Mucosa of rectum (tissue), 2 donors: ENCODE results near the gene OPRD1.
A peak's percentile ranks its signal among the peaks of the same experiment; 100 is the strongest.

Experiments used
- H3K27ac ChIP-seq, 2 donors: one replicate each; pipeline ENCODE4 v1.7.0; 2013; ENCODE audit warnings: inconsistent platforms in 2 of 2, low read depth in 2 of 2, low read length in 2 of 2
- H3K27me3 ChIP-seq, 2 donors: one replicate each; pipeline ENCODE4 v1.7.0; 2013; ENCODE audit warnings: low read length in 2 of 2; ENCODE audit not compliant: control insufficient read depth in 2 of 2, insufficient read depth in 2 of 2
- H3K36me3 ChIP-seq, 2 donors: one replicate each; pipeline ENCODE4 v1.7.0; 2013; ENCODE audit warnings: low read length in 2 of 2; ENCODE audit not compliant: control insufficient read depth in 2 of 2, insufficient read depth in 2 of 2
- H3K4me1 ChIP-seq, 2 donors: one replicate each; pipeline ENCODE4 v1.7.0; 2013; ENCODE audit warnings: low read length in 2 of 2, mild to moderate bottlenecking in 1 of 2; ENCODE audit not compliant: control insufficient read depth in 2 of 2, insufficient read depth in 2 of 2
- H3K4me3 ChIP-seq, 2 donors: one replicate each; pipeline ENCODE4 v1.7.0; 2013; ENCODE audit warnings: low read length in 2 of 2
- H3K9ac ChIP-seq, 2 donors: one replicate each; pipeline ENCODE4 v1.7.0; 2013; ENCODE audit warnings: low read length in 2 of 2, low read depth in 1 of 2, mild to moderate bottlenecking in 1 of 2
- H3K9me3 ChIP-seq, 2 donors: one replicate each; pipeline ENCODE4 v1.7.0; 2013; ENCODE audit warnings: low read length in 2 of 2; ENCODE audit not compliant: control insufficient read depth in 2 of 2
- donor health status: healthy.
- donor health status: Normal muscosa, but diverticular disease.

The OPRD1 gene

DNA sequence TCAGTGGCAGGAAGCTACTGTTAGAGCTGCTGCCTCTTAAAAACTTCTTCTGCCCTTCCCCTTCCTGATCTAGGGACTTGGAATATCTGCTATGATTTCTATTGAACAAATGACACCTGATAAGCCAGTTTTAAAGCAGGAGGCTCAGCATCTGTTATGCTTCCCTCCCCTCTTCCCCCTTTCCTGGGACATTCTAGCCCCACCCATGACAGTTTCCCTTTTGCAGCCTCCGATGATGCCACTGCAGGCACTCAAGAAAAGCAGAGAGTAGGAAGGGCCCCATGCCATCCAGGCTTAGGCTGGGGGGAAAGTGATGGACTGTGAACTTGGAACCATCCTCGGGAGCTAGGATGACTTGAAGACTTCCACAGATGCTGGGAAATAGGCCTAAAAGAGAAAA, 87.3 kb downstream of the OPRD1 start:
- no peak overlapping the region for H3K27ac ChIP-seq
- peaks cover 2 to 7% of the 10 kb centered on the region in 2 donors for H3K4me1 ChIP-seq
- H3K4me3 ChIP-seq: no peak overlapping the region

DNA sequence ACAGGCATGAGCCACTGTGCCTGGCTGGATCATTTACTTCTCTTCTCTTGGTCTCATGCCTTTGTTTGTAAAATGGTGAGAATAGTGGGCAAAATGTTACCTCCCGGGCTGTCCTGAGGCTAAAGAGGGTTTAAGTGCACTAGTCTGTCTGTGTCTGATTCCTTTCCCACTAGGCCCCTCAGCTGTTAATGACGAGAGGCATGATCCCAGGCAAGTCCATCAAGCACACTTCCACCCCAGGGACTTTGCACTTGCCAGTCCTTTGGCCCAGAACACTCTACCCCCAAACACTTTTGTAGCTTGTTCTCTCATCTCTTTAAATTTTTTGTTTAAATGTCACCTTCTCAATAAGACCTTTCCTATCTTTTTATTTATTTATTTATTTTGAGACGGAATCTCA, 88.6 kb downstream of the OPRD1 start:
- Histone ChIP-seq H3K27ac (no peak overlapping the region), H3K4me1 (peaks cover 2 to 7% of the 10 kb centered on the region in 2 donors), H3K9me3 (no peaks in the 10 kb centered on the region), H3K27me3 (no peaks in the 10 kb centered on the region), H3K9ac (no peak overlapping the region), H3K4me3 (no peak overlapping the region), H3K36me3 (no peaks in the 10 kb centered on the region)

More for the DNA sequence above, 87.3 kb downstream of the OPRD1 start:
- H3K36me3 ChIP-seq: no peaks in the 10 kb centered on the region
- no peaks in the 10 kb centered on the region for H3K27me3 ChIP-seq
- H3K9ac ChIP-seq: no peak overlapping the region
- H3K9me3 ChIP-seq: no peaks in the 10 kb centered on the region

- H3K27me3 ChIP-seq: no peaks in the 10 kb centered on the region
Measured at GRCh38 chr1:28902738-28903137, 90.8 kb downstream of the OPRD1 start.

DNA sequence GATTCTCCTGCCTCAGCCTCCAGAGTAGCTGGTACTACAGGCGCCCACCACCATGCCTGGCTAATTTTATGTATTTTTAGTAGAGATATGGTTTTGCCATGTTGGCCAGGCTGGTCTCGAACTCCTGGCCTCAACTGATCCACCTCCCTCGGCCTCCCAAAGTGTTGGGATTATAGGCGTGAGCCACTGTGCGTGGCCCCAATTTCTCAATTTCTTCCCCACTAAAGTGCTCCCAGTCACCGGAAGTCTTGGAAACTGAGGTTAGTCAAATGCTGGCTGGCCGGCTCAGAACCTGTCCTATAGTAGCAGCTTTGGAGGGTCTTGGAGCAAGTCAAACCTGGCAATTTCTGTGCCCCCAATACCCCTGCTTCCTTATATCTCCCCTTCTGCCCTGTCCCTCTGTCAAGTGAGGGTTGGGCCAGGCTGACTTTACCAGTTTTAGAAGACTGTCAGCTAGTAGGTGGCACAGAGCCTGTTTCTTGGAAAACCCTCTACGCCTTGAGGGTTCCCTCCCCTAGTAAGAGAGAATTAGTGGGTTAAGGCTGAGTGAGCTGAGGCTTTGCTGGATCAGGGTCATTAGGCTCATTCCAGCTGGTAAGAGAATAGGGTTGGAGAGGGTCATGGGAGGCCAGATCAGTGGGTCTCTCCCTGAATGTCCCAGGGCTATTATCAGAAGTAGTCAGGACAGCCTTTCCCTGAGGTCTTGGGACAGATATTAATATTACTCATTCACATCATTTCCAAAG, 94.1 kb downstream of the OPRD1 start:
- no peaks in the 10 kb centered on the region for H3K4me1 ChIP-seq
- H3K4me3 ChIP-seq: no peak overlapping the region
- H3K9ac ChIP-seq: no peak overlapping the region
- H3K36me3 ChIP-seq: no peaks in the 10 kb centered on the region
- H3K27ac ChIP-seq: no peak overlapping the region
- no peaks in the 10 kb centered on the region for H3K27me3 ChIP-seq
- H3K9me3 ChIP-seq: no peaks in the 10 kb centered on the region

More at GRCh38 chr1:28902738-28903137, 90.8 kb downstream of the OPRD1 start:
- Histone ChIP-seq H3K27ac (no peak overlapping the region), H3K36me3 (no peaks in the 10 kb centered on the region), H3K4me1 (peaks cover 2 to 7% of the 10 kb centered on the region in 2 donors), H3K9ac (no peak overlapping the region), H3K9me3 (no peaks in the 10 kb centered on the region), H3K4me3 (no peak overlapping the region)

DNA sequence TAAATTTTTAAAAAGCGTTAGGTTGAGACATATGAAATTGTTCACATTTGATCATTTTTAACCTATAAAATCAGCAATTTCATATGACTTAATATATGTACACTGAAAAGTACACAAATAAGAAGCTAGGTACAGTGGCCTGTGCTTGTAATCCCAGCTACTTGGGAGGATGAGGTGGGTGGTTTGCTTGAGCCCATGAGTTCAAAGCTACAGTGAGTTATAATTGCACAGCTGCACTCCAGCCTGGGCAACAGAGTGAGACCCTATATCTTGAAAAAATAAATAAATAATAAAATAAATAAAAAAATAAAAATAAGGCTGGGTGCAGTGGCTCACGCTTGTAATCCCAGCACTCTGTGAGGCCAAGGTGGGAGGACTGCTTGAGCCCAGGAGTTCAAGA, 97.2 kb downstream of the OPRD1 start:
- no peak overlapping the region for H3K4me3 ChIP-seq
- no peak overlapping the region for H3K9ac ChIP-seq
- no peaks in the 10 kb centered on the region for H3K9me3 ChIP-seq
- H3K36me3 ChIP-seq: peaks cover 0 to 2% of the 10 kb centered on the region in 2 donors
- peaks cover 4 to 5% of the 10 kb centered on the region in 2 donors for H3K4me1 ChIP-seq
- no peak overlapping the region for H3K27ac ChIP-seq
- H3K27me3 ChIP-seq: no peaks in the 10 kb centered on the region

- Histone ChIP-seq H3K27me3 (no peaks in the 10 kb centered on the region), H3K9me3 (no peaks in the 10 kb centered on the region), H3K27ac (no peak overlapping the region), H3K4me3 (no peak overlapping the region), H3K4me1 (peaks cover 8 to 11% of the 10 kb centered on the region in 2 donors), H3K36me3 (peaks cover 0 to 2% of the 10 kb centered on the region in 2 donors), H3K9ac (no peak overlapping the region)
Measured at GRCh38 chr1:28910379-28911115, 98.6 kb downstream of the OPRD1 start.

- peaks cover 10 to 11% of the 10 kb centered on the region in 2 donors for H3K4me1 ChIP-seq
- H3K27me3 ChIP-seq: no peaks in the 10 kb centered on the region
- H3K9me3 ChIP-seq: no peaks in the 10 kb centered on the region
- H3K36me3 ChIP-seq: peaks cover 0 to 2% of the 10 kb centered on the region in 2 donors
- H3K9ac ChIP-seq: peak overlapping the region; percentile 49 to 57
- peak overlapping the region in 1 of 2 donors; percentile 27 for H3K27ac ChIP-seq
- H3K4me3 ChIP-seq: peak overlapping the region; percentile 75 to 93
Measured at GRCh38 chr1:28913786-28914227, 101.8 kb downstream of the OPRD1 start.

- Histone ChIP-seq H3K27me3 (no peaks in the 10 kb centered on the region), H3K4me3 (peak within 1 kb of the TSS; percentile 75 to 93), H3K27ac (peak within 1 kb of the TSS; percentile 8 to 48), H3K36me3 (peaks cover 0 to 2% of the 10 kb centered on the region in 2 donors), H3K9me3 (no peaks in the 10 kb centered on the region), H3K9ac (peak within 1 kb of the TSS; percentile 57 to 65), H3K4me1 (peaks cover 10 to 11% of the 10 kb centered on the region in 2 donors)
Measured at GRCh38 chr1:28914228-28915030, 102.5 kb downstream of the OPRD1 start, which contains the start of gene EPB41. Gene EPB41 (plus strand): TSS chr1:28914569. CDS start chr1:28987438, 72,869 bp downstream.

DNA sequence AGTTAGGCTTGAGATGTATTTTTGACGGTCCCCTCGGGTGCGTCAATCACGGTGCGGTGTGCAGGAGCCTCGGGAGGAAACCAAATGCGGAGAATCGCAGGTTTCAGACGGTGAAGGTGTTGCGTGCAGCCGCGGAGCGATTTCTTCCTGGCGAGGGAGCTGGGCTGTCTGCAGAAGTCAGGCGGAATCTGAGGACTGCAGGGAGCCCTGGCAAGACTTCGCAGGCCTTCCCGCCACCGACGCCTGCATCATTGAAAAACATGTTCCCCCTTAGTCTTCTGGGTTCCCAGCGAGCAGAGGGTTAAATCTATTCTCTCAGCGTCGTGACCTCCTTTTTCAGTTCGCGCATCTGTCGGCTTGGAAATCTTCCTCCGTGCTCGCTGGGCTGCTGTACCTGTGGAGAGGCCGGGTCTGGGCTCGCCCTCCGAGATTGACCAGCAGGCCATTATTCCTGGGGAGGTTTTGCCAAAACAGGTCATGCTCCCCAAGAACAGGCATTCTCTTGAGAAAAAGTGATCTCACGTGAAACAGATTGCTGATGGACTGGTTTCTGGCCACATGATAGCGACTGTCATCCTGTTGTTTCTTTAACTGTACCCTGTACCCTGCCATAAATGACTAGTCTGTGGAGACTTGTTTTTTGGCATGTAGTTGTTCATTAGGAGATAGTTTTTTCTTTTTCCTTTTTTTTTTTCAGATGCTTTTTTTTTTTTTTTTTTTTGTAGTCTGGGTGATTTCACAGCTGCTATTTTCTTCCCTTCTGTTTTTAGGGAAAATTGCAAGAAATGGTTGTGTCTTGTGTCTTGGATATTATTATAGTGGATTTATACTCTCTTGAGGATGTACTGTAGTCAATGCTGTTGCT, 103.3 kb downstream of the OPRD1 start:
- H3K9me3 ChIP-seq: no peaks in the 10 kb centered on the region
- peak overlapping the region; percentile 75 to 93 for H3K4me3 ChIP-seq
- H3K36me3 ChIP-seq: peaks cover 0 to 2% of the 10 kb centered on the region in 2 donors
- peaks cover 10 to 11% of the 10 kb centered on the region in 2 donors for H3K4me1 ChIP-seq
- peak overlapping the region; percentile 8 to 48 for H3K27ac ChIP-seq
- H3K9ac ChIP-seq: peak overlapping the region; percentile 57 to 65
- H3K27me3 ChIP-seq: no peaks in the 10 kb centered on the region
